Fibroblast of skin of left biceps (primary cell): ENCODE results near the gene SRRD.
"Not testable (repeated sequence)": the region's sequence is repeated elsewhere in the genome, so short reads cannot be mapped to it uniquely, and the experiment has no call there.

Experiments
- DNase-seq, 2 experiments: peaks; one replicate each; pipeline ENCODE4 v3.0.0-alpha.2; 2013; ENCODE audit warnings: low read depth in 2 of 2

SRRD gene, protein sequence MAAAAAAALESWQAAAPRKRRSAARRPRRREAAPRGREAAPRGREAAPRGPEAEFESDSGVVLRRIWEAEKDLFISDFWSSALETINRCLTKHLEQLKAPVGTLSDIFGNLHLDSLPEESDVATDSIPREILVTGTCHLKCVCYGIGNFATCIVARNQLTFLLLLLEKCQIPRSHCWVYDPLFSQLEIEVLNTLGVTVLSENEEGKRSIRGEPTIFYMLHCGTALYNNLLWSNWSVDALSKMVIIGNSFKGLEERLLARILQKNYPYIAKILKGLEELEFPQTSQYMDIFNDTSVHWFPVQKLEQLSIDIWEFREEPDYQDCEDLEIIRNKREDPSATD

DNA sequence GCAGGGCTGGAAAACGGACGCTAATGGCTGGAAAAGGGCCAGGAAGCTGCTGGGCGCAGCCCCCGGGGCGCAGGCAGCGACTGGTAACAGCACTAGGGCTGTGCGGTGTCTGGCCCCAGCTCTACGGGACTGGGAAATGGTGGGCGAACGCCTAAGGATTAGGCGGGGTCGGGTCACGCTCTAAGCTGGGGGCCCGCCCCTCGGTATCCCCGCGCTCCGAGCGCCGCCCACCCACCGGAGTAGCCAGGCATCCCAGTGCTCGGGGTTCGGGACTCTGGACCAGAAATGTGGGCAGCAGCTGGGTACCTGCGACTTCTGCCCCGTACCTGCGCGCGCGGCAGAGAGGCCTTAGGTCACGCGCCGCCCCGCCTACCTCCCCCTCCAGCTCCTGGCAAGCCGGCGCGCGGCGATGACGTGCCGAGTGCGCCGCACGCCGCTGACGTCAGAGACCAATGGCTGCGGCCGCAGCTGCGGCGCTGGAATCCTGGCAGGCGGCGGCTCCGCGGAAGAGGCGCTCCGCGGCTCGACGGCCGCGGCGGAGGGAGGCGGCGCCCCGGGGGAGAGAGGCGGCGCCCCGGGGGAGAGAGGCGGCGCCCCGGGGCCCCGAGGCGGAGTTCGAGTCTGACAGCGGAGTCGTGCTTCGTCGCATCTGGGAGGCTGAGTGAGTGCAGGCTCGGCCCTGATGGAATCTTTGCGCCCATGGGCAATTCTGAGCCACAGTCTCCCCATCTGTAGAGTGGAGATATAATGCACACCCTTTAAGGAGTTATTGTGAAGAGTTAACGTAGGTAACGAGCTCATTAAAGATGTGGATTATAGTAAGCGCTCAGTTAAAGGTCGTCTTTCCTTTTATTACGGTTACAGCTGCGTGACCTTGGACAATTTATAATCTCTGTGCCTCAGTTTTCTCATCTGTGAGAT lies at the start of gene SRRD, which contains the start of gene HPS4:
SRRD (plus strand) TSS at position 439 of the 921 bp plus-strand sequence; CDS start at position 453, 14 bp downstream.
HPS4 (minus strand) TSS at position 345 of the 921 bp plus-strand sequence. CDS start 2,021 bp downstream, outside the sequence.
- peak; percentile 57 to 69 for DNase-seq

DNA sequence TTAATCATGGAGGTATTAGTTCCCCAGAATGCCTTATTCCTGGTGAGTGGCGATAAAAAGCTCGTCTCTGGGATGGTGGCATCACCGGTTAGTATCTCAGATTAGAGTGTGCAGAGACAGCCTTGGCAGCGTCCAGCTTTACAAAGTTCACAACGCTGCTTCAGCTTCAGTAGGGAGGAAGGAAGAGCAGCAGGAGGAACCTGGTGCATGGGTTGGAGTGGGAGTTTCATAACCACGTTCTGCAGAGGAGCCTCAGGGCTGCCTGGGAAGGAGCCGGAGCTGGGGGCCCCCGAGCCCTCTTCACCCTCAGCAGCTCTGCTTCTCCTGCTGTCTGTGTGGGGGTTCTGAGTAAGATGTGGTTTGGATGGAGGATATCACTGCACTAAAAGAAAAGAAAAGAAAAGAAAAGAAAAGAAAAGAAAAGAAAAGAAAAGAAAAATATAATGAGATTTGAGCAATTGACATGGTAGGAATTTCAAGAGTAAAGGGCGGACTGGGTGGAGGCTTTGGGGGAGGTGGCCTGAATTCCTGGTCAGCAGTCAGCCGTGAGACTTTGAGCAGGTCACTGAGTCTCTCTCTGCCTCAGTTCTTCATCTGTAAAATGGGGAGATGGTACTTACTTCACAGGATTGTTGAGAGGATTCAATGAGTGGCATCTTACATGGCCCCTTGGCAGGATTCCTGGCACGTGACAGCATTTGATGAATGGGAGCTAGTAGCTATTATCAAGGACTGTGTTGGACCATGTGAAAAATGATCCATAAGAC lies 48.2 kb upstream of the SRRD start:
- DNase-seq: no peak

DNA sequence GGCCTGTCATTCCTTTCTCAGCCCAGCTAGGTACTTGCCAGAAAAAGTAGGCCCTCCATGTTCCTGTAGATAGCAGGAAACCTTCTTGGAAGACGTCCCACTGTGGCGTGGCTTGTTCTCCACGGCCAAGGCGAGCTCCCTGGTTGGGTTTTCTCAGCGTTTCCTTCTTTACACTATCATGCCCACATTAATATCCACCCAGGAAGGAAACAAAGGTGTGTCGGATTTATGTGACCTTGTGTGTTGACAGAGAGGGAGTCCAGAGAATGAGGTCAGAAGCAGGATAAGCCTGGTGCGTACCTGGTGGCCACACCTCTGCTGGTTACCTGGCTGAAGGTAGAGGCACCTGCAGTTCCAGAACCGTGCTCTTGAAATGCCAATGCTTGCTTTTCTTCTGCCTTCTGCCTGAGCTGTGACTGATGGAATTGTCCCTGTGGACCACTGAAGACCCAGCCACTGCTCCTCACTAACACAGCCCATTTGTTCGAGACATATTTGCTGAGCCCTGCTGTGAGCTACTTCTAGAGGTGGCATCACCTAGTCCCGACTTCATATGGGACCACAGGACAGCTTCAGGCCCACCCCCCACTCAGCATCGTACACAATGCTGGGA lies 46.7 kb upstream of the SRRD start:
- no peak for DNase-seq

DNA sequence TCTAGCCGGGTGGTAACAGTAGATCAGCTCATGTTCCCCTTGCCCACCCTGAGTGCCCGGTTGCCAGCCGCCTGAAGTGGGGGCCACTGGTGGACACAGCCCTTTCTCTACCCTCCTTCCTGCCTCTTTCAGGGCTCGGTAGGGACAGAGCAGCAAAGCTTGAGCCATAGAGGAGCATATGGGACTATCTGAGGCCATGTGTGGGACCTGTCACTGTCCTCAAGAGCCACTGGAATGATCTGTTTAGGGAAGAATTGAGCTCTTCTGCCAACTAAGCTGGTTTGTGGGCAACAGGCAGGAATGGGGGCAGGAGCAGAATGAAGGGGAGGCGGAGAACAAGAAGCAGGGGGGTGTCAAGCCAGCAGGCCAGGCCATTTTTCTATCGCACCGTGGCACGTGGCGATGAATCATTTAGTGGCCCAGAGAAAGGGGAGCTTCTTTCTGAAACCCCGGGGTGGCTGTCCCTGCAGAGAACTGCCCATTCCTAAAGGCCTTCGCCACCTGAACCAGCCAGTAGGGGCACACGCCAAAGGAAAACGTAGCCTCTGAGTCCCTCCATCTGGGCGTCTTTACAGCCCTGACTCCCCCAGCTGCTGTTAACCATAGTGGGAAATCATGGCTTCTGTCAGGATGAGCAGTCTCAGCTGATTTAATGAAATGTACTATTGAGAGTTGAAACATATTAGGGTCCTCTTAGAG lies 45.8 kb upstream of the SRRD start:
- no peak for DNase-seq

DNA sequence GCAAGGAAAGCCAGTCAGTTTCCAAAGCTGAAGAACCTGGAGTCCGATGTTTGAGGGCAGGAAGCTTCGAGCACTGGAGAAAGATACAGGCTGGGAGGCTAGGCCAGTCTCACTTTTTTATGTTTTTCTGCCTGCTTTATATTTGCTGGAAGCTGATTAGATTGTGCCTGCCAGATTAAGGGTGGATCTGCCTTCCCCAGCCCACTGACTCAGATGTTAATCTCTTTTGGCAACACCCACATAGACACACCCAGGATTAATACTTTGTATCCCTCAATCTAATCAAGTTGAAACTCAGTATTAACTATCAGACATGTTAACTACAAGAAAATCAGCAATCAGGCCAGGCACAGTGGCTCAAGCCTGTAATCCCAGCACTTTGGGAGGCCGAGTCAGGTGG lies 44.9 kb upstream of the SRRD start:
- not testable (repeated sequence) for DNase-seq

DNA sequence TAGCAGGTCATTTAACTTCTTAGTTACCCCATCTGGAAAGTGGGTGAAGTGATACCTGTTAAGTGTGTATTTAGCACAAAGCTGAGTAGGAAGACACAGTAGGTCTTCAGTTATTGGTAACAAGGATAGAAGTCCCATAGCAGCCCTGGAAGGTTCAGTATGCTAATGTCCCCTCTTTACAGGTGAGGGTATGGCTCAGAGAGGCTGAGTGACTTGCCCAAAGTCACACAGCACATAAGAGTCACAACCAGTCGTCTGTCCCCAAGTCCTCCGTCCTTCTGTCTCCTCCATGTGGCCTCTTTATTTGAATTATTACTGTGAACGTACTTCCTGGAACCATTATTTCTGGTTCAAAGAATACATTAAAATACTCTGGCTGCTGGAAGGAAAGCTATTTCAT lies 44.1 kb upstream of the SRRD start:
- DNase-seq: no peak

DNA sequence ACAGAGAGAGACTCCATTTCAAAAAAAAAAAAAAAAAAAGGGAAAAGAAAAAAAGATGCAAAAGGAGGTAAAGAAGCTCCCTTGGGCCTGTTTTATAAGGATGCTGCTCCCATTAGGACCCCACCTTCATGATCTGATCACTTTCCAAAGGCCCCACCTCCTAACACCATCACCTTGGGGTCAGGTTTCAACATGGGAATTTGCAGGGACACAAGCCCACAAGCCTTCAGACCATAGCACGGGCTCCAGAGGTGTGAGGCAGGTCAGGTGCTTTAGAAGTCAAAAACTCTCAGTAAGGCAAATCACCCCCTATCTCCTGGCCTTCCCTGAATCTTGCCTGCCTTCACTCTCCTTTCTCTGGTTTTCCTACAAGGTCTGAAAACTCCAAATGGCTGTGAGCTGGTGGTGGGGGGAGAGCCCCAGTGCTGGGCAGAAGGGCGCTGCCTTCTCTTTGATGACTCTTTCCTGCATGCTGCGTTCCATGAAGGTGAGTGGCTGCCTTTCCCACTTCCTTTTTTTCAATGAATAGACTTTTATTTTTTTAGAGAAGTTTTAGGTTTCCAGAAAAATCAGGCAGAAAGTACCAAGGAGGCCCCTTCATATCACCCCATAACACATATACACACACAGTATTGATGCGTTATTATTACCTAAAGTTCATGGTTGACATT lies 41.5 kb upstream of the SRRD start:
- DNase-seq: no peak

DNA sequence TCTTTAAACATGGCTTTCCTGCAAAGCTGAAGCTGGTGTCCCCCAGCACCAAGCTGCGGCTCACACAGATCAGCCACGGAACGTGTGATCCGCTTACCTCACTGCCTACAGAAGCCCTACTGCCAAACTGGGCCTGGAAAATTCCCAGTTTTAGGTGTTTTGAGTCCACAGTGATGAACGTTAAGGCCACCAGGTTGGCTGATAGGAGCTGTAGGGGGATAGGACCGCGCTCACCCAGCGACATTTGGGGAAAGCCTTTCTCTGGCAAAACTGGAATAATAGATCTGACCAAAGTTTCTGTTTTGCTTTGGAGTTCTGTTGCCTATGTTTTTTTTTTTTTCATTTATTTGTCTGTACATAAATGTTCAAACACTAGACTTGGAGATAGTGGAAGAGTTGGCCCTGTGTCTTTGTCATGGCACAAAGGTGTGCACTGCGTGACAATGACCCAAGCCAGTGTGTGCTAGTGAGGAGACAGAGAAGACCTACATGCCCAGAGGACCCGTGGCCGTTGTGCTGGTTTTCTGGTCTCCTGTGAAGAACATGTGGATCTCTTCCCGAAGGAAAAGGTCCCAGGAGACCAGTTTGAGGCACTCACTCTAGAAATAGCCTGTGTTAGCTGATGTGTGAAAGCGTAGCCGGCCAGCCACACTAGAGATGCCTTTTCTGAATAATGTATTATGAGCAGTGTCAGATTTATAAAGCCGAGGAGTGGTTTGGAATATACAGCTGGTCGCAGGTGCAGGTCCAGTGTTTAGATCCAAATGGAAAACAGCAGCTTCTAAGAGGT lies 39.6 kb upstream of the SRRD start:
- DNase-seq: no peak

DNA sequence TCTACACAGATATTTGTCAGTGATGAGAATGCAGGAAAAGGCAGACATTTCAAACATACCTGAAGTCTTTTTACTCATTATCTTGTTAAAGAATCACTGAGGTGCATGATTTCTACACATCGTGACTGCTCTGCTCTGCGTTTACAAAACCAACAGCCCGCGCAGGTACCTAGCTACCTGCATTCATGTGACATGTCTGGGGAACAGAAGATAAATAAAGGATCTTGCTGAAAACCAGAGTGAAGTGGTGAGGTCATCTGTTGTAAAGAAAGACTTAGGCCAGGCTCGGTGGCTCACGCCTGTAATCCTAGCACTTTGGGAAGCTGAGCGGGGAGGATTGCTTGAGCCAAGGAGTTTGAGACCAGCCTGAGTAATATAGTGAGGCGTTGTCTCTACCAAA lies 38.9 kb upstream of the SRRD start:
- DNase-seq: no peak

DNA sequence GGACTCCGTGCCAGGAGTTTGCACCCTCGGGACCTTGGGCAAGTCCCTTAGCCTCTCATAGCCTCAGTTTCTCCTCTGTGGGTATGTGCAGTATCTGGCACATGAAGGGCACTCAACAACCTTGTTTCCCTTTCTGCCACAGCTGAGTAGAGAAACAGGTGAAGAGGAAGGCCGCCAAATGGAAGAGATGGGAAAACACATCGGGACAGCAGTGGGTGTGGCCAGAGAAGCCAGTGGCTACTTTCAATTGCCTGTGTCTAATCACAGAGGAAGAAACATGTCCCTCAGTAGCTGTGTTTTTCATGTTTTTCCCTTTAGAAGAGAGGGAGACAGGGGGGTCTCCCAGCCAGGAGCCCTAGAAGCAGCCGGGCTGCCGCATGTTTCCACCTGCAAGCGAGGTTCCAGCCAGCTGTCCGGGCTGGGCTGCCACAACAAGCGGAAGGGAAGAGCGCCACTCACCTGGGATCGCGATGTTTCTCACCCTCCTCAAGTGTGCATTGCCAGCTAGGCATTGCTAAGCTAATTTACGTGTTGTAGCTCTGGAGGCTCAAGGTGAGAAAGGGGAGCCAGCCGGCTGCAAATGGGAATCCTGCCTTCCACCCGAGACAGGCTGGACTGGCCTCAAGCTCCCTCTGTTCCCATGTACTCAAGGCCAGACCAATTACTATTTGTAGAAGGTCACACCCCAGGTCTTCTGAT lies 38.0 kb upstream of the SRRD start:
- no peak for DNase-seq

DNA sequence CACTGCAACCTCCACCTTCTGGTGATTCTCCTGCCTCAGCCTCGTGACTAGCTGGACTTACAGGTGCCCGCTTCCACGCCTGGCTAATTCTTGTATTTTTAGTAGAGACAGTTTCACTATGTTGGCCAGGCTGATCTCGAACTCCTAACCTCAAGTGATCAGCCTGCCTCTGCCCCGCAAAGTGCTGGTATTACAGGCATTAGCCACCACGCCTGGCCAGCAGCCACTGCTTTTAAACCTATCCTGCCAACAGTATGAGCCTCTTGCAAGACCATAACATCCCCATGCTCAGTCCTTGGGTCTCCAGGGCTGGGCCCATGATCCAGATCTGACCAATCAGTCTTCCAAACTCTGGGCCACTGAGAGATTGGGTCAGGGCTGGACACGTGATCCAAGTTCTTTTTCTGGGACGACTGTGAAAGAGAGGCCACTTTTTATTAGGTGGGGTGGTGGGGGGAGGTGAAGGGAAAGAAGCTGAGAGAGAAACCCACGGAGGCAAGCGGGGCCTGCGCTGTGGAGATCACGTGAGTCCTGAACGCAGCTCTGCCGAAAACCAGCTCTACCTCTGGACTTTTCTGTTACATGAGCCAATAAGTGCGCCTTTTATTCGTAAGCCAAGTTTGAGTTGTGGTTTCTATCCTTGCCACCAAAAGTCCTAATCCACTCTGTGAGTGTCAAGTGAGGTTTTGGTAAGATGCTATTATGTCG lies 36.7 kb upstream of the SRRD start:
- DNase-seq: no peak

DNA sequence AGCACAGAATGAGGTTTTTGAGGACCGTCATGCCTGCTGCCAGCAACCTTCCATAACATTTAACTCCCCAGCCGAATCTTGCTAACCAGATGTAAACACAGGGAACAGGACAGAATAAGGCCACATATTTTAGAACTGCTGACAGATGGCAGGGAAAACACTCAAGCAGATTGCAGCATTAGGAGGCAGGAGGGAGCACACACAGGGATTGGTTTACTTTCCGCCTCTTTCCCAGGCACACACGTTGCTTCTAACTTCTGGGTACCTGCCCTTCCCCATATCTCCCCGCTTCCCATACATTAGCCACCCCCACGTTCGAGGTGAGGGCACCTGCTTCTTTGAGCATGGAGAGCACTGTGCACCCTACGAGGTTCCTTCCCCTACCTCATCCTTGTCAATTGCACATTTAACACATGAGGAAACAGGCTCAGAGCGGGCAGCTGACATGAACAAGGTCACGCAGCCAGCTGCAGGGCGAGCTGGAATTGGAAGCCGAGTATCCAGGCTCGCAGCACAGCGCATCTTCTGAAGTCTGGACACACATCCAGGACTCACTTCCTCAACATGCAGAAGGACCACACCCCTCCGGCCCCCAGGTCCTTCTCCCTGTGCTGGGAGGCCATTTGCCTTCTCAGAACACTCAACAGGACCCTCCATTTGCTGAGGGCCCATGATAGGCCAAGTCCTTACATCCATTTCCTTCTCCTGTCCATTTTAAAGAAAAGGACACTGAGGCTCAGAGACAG lies 35.9 kb upstream of the SRRD start:
- DNase-seq: no peak

DNA sequence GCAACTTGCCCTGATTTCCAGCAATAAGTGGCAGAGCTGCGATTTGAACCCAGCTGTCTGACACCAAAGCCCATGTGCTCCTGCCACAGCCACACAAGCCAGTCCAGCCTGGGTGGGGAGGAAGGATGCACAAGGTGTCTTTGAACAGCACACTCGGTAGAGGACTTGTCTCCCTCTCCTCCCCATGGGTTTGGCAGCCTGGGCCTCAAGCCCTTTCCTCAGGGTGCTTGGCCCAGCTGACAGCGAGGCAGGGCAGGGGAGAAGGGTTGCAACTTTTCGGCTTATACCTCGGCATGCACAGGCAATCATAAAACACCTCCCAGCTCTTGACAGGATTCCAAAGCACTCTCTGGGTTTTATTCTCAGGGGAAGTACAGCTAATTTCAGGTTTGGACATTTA lies 35.3 kb upstream of the SRRD start:
- DNase-seq: no peak

DNA sequence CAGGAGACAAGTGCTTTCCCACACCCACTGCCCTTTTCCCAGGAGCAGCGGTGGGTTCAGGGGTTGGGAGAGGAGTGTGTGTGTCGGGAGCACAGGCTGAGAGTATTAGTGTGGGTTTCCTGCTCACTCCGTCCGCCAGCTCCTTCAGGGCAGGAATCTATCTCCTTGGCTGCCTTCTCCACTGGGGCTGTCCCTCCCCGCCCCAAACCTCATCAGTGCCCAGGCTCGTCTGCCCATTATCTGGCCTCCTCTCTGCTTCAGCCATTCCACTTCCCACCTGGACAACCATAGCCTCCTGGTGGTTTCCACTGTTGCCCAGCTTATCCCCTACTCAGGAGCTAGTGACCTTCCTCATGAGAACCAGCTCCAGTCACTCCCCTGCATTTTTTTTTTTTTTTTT lies 34.7 kb upstream of the SRRD start:
- no peak for DNase-seq

DNA sequence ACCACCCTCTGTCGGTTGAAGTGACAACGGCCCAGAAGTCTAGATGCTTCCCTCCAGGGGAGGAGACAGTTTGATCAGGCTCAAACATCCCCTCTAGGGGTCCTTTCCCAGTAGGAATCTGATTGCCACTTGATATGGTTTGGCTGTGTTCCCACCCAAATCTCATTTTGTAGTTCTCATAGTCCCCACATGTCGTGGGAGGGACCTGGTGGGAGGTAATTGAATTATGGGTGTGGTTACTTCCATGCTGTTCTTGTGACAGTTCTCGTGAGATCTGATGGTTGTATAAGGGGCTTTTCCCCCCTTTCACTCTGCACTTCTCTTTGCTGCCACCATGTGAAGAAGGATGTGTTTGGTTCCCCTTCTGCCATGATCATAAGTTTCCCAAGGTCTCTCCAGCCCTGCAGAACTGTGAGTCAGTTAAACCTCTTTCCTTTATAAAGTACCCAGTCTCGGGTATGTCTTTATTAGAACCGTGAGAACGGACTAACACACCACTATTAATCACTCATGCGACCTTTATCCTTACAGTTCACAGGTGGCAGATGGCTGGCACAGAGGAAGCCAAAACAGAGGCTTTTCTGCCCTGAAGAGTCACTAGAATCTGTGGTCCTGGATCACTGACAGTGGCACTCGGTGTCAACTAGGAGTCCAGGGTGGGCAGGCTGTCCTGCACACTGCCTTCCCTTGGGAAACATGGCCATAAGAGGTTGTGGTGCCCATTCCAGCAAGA lies 33.1 kb upstream of the SRRD start:
- no peak for DNase-seq

DNA sequence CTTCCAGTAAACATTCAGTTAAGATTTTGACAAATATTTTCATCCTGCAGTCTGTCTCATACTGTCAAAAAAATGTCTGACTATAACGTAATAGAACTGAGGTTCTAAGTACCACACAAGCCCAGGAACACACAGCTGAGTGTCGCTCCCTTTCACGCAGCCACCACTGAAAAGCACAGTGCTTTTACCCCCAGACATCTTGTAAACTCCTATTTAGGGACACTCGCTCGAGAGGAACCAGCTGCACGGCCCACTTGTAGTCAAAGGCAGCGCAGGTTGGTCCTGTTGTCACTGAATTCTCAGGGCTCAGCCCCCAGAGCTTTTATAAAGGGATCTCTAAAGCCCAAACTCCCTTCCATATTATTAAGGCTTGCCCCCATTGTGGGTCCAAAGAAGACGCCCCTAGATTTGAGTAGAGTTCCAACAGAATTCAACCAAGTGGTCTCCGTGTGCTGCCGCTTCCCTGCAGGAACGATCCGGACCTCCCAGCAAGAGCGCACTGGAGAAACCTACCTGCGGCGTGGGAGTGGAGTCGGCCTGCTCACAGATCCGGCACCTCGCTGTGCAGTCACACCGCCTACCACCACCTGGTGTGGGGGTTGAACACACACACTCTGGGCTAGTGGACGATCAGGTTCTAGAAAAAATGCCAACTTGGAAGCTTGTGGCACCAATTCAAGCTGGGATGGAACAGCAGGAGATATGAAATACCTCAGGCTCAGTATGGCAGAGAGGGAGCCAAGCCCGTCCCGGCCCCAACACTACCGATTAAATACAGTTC lies 31.3 kb upstream of the SRRD start:
- DNase-seq: no peak
